Tibial nerve (tissue), 4 donors: ENCODE results near the gene TMEM150C. TPM values are rescaled to one million over a fixed set of nuclear protein-coding genes. Genes with fewer than 3 reads are reported as not detected.
A peak's percentile ranks its signal among the peaks of the same experiment; 100 is the strongest.

ENCODE experiments used
- DNase-seq, 2 donors: peaks; one replicate each; pipeline ENCODE4 v3.0.0-alpha.2; 2019; ENCODE audit warnings: low spot score in 2 of 2
- H3K27ac ChIP-seq, 4 donors: fragments of 200-600 bp; sonication (generic) in 3 of 4; one replicate each; pipeline ENCODE4 v1.5.1; 2017 to 2019; ENCODE audit warnings: mild to moderate bottlenecking in 1 of 4
- H3K27me3 ChIP-seq, 2 donors: fragments of 200-600 bp; sonication (generic) in 1 of 2; one replicate each; pipeline versions ENCODE4 v1.5.1 to v1.6.0; 2017 to 2019
- H3K36me3 ChIP-seq, 3 donors: fragments of 200-600 bp; sonication (generic); one replicate each; pipeline ENCODE4 v1.5.1; 2018 to 2019
- H3K4me1 ChIP-seq, 4 donors: fragments of 200-600 bp; sonication (generic) in 3 of 4; one replicate each; pipeline ENCODE4 v1.5.1; 2017 to 2019
- H3K4me3 ChIP-seq, 4 donors: fragments of 200-600 bp; sonication (generic) in 3 of 4; one replicate each; pipeline ENCODE4 v1.5.1; 2017 to 2019; ENCODE audit warnings: mild to moderate bottlenecking in 1 of 4, moderate library complexity in 1 of 4
- H3K9me3 ChIP-seq, 4 donors: fragments of 200-600 bp; sonication (generic) in 3 of 4; one replicate each; pipeline ENCODE4 v1.5.1; 2017 to 2019
- CTCF ChIP-seq, 5 experiments: fragments of 200-600 bp in 3 of 5; fragments of 450-650 bp in 2 of 5; sonication (generic) in 3 of 5; IDR thresholded peaks; one replicate each; pipeline ENCODE4 v1.5.1; 2016 to 2019; ENCODE audit warnings: antibody characterized with exemption in 5 of 5, mild to moderate bottlenecking in 3 of 5, moderate library complexity in 2 of 5
- EP300 ChIP-seq, 2 donors: sonication (generic); formaldehyde crosslinking; IDR thresholded peaks; one replicate each; pipeline ENCODE4 v1.6.1; 2017; ENCODE audit warnings: antibody characterized with exemption in 2 of 2, mild to moderate bottlenecking in 1 of 2
- POLR2A ChIP-seq, 2 donors: fragments of 450-650 bp; IDR thresholded peaks; one replicate each; pipeline ENCODE4 v1.6.1; 2017; ENCODE audit warnings: antibody characterized with exemption in 2 of 2, mild to moderate bottlenecking in 2 of 2, moderate library complexity in 2 of 2
- WGBS, 2 donors: methylation state at CpG; one replicate each; pipeline ENCODE4 v1.1.5; 2018; 5-methylcytosine and 5-hydroxymethylcytosine counted together
- total RNA-seq, 4 donors: library from RNA; depleted of rRNA; stranded (reverse); fragments of >200 nt; gene quantifications; one replicate each; pipeline ENCODE4 v1.1.0, GENCODE V29; 2016

TMEM150C gene
- total RNA-seq, 4 donors from 2014 or later, result 6.3 to 44.9 (median 16.0) TPM

- H3K9me3 ChIP-seq, result no peaks in the 10 kb centered on the region
- H3K4me1 ChIP-seq, result peaks cover 0 to 10% (median 0%) of the 10 kb centered on the region in 4 donors
- WGBS, 2 donors, result 100% methylated on average over 1 of the region's 1 CpG
- no peaks in the 10 kb centered on the region for H3K27me3 ChIP-seq
- H3K27ac ChIP-seq, result no peak overlapping the region
- no peak for DNase-seq
- peaks cover 0 to 25% (median 0%) of the 10 kb centered on the region in 3 donors for H3K36me3 ChIP-seq
- TF ChIP-seq POLR2A (IDR thresholded peaks at IDR 0.05) (no peak), CTCF (IDR thresholded peaks at IDR 0.05) (no peak), EP300 (IDR thresholded peaks at IDR 0.05) (no peak)
- no peak overlapping the region for H3K4me3 ChIP-seq
Measured at GRCh38 chr4:82463221-82463620, 98.6 kb downstream of the TMEM150C start.

DNA sequence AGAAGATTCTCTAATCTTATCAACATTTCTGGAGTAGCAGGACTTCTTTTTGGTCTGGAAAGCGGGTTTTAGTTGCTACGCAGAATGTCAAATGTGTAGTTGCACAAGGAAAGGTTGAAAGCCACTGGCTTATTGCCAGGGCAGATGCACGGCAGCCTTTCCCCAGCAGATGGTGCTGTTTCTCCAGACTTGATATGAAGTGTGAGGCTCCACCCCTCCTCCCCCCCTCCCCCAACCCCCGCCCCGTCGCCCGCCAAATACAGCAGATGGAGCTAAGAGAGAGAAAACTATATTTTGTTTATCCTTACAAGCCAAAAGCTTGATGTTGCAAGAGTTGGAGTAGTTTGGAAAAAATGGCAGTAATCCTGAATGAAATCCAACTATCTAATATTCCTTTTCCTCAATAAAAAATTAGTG lies 99.4 kb downstream of the TMEM150C start:
- H3K27ac ChIP-seq, result peak overlapping the region in 2 of 4 donors; percentile 42 to 66

GRCh38 chr4:82461710-82462109 lies 100.1 kb downstream of the TMEM150C start:
- 72 to 88% methylated on average over 2 of the region's 2 CpGs for WGBS, 2 donors
- Histone ChIP-seq H3K4me1 (peaks cover 0 to 10% (median 0%) of the 10 kb centered on the region in 4 donors), H3K27ac (peak overlapping the region in 2 of 4 donors; percentile 42 to 66), H3K36me3 (peaks cover 0 to 40% (median 0%) of the 10 kb centered on the region in 3 donors), H3K9me3 (no peaks in the 10 kb centered on the region), H3K4me3 (no peak overlapping the region), H3K27me3 (no peaks in the 10 kb centered on the region)
- TF ChIP-seq POLR2A (IDR thresholded peaks at IDR 0.05) (no peak), CTCF (IDR thresholded peaks at IDR 0.05) (no peak), EP300 (IDR thresholded peaks at IDR 0.05) (no peak)
- DNase-seq, result no peak

More for the DNA sequence above, 99.4 kb downstream of the TMEM150C start:
- WGBS, 2 donors, result 6 to 8% methylated on average over 7 of the region's 7 CpGs
- Histone ChIP-seq H3K9me3 (no peaks in the 10 kb centered on the region), H3K4me1 (peaks cover 0 to 10% (median 0%) of the 10 kb centered on the region in 4 donors), H3K27me3 (no peaks in the 10 kb centered on the region), H3K4me3 (no peak overlapping the region), H3K36me3 (peaks cover 0 to 33% (median 0%) of the 10 kb centered on the region in 3 donors)
- peak; percentile 90 to 100 for DNase-seq
- TF ChIP-seq EP300 (IDR thresholded peaks at IDR 0.05) (peak in 1 of 2 donors; percentile 69), CTCF (IDR thresholded peaks at IDR 0.05) (peak; percentile 69 to 96 (median 89)), POLR2A (IDR thresholded peaks at IDR 0.05) (no peak)

- no peak overlapping the region for H3K4me3 ChIP-seq
- no peak overlapping the region for H3K27ac ChIP-seq
- H3K36me3 ChIP-seq, result peaks cover 0 to 59% (median 0%) of the 10 kb centered on the region in 3 donors
- WGBS, 2 donors, result 70 to 71% methylated on average over 2 of the region's 2 CpGs
- peaks cover 0 to 10% (median 0%) of the 10 kb centered on the region in 4 donors for H3K4me1 ChIP-seq
- no peaks in the 10 kb centered on the region for H3K27me3 ChIP-seq
- DNase-seq, result no peak
- TF ChIP-seq POLR2A (IDR thresholded peaks at IDR 0.05), result no peak
- TF ChIP-seq EP300 (IDR thresholded peaks at IDR 0.05), result no peak
- no peaks in the 10 kb centered on the region for H3K9me3 ChIP-seq
Measured at GRCh38 chr4:82458729-82459128, 103.1 kb downstream of the TMEM150C start.

GRCh38 chr4:82457266-82457665 lies 104.5 kb downstream of the TMEM150C start:
- H3K27me3 ChIP-seq, result no peaks in the 10 kb centered on the region
- WGBS, 2 donors, result 87 to 88% methylated on average over 7 of the region's 7 CpGs
- no peak for TF ChIP-seq POLR2A (IDR thresholded peaks at IDR 0.05)
- TF ChIP-seq EP300 (IDR thresholded peaks at IDR 0.05), result no peak
- TF ChIP-seq CTCF (IDR thresholded peaks at IDR 0.05), result no peak
- no peak for DNase-seq
- no peaks in the 10 kb centered on the region for H3K9me3 ChIP-seq
- H3K4me3 ChIP-seq, result no peak overlapping the region
- H3K4me1 ChIP-seq, result peaks cover 0 to 4% (median 0%) of the 10 kb centered on the region in 4 donors
- peaks cover 0 to 72% (median 0%) of the 10 kb centered on the region in 3 donors for H3K36me3 ChIP-seq
- no peak overlapping the region for H3K27ac ChIP-seq
